ENCODE results near the gene VAMP7. TPM values are rescaled to one million over a fixed set of nuclear protein-coding genes. Genes with fewer than 3 reads are reported as not detected.

VAMP7 gene
- 29.1 and 42.1 TPM in 2 replicates for total RNA-seq

GRCh38 chrX:155881158-155881993 lies at the start of gene VAMP7:
VAMP7 (plus strand) TSS chrX:155881345; CDS start chrX:155889467, 8,122 bp downstream.

Other genes with a start within 250 kb of the VAMP7 start
- not detected in 2 replicates for gene IL9R, start 116.4 kb downstream of the VAMP7 start, total RNA-seq